Dermis blood vessel endothelial cell (primary cell): ENCODE results near the gene NKX1-2. TPM values are rescaled to one million over a fixed set of nuclear protein-coding genes. Genes with fewer than 3 reads are reported as not detected.
"Not testable (repeated sequence)": the region's sequence is repeated elsewhere in the genome, so short reads cannot be mapped to it uniquely, and the experiment has no call there.

Experiments used
- DNase-seq: peaks from one replicate; pipeline ENCODE4 v3.0.0; 2010
- total RNA-seq: library from RNA; depleted of rRNA; stranded (reverse); fragments of >200 nt; gene quantifications from 2 replicates; pipeline ENCODE4 v1.2.3, GENCODE V29; 2014

Gene NKX1-2
- total RNA-seq, 1 donor from 2014 or later = not detected

DNA sequence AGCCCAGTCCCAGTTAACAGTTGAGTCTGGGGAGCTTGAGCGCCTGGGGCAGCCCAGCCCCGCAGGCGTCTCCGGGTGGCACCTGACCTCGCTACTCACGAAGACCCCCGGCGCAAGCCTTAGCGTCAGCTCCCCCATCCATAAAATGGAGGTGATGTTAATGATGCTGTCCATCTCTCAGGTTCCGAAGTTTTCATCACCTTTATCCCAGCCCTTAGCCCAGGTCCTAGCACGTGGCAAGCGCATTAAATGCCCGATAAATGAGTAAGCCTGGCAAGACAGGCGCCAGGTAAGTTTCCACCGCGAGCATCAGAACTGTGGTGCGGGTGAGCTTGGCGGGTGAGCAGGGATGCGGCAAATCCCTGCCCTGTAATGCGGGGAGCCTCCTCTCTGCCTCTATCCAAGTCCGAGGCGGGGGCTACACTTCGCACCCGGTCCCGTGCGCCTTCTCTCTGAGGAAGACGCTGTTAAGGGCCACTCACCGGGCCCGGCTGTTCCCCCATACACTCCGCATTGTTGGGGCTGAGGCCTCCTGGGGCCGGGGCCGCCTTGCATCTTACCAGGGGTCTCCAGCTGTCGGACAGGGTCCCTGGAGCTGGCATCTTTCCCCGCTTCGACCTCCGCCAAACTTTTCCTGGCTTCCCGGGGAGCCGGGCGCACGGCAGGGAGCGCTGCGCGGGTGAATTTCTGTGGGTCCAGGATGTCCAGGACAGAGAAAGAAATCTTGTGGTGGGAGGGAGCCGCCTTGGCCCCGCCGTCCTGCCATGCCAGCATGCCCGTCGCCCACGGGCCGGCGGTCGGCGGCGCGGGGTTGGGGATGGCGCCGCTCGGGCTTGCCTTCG is 444 bp downstream of the NKX1-2 start:
- DNase-seq = no peak

DNA sequence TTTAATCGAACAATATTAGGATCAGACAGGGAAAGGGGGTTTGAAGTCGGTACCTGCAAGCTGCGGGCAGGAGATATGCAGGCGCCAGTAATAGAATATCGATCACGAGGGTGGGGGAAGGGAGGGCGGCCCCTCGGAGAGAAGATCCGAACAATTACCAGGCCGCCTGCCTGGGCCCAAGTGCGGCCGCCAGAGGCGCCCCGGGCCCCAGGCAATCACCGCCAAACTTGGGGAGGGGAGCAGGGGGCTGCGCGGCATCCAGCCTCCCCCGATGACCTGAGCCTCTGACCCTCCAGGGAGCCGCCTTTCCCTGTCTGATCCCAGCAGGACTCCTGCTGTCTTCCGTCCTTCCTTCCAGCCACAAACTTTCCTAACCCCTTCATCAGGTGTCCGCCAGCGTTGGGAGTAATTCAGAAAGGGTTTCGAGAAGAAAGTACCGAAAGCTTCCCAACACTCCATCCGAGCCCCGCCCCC is 1.1 kb downstream of the NKX1-2 start:
- no peak for DNase-seq

DNA sequence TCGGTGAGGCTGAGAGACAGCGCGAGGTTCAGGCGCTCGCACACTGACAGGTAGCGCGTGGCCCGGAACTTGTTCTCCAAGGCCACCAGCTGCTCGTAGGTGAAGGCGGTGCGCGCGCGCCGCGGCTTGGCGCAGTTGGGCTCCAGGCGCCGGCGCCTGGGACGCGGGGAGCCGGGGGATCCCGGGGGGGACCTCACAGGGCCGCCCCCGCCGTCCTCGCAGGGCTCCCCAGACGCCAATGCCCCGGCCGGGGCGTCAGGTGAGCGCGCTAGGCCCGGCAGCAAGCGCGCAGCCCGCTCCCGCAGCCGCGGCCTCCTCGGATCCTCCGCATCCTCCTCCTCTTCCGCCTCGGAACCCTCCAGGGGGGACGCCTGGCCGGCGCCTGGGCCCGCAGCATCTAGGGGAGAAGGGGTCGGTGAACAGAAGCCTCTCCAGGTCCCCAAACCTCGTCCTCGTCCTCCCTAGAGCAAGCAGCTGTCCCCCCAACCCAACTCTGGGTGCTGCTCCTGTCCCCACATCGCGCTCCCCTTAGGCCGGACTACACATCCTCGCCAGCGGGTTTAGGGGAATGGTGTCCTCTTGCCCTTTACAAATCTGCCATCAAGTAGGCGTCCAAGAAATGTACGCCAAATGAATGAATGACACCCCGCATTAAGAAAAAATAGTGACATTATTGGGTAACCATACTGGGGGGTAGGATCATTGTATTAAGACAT is 1.9 kb downstream of the NKX1-2 start:
- DNase-seq = no peak

DNA sequence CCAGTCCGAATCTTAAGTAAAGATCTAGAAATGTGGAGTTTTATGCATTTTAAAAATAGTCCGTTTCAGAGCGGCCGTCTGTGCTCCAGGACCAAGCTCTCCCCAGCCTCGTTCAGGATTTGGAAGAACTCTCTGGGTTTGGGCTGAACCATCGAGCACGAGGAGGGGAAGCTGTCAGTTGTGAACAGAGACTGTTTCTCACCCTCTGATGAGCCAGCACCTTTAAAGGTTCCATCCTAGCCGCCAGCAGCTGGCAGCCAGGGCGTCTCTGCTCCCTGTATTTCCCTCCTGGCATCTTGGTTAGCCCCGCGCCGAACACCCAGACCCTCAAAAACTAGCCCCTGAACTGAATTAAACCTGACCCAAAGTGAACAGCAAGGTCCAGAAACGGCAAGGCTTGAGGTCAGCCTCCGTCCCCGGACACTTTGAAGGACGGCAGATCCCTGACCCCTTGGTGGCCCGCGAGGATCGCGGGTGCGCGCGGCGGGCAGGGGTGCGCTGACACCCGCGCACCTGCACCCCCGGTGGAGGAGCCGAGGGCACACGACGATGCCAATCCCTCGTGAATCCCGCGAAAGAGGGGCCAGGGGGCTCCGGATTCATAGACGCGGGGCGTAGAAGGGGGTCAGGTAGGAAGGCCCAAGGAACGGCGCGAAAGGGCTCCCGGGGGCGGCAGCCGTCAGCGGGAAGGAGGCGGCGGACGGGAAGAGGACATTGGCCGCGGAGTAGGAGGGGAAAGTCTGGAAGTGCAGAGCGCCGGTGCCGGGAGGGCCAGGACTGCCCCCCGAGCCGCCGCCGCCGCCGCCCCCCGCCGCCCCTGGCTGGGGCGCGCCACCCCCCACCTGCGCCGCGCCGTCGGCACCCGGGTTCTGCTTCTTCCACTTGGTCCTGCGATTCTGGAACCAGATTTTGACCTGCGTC is 2.7 kb downstream of the NKX1-2 start:
- no peak for DNase-seq

DNA sequence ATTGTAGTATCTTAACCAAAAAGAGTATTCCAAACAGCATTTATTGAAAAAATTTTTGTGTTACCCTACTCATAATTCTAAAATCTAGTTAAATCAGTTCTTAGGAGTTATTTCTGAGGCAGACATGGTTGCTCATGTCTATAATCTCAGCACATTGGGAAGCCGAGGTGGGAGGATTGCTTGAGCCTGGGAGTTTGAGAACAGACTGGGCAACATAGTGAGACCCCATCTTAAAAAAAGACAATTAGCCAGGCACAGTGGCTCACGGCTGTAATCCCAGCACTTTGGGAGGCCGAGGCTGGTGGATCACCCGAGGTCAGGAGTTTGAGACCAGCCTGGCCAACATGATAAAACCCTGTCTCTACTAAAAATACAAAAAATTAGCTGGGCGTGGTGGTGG is 8.1 kb downstream of the NKX1-2 start:
- not testable (repeated sequence) for DNase-seq

DNA sequence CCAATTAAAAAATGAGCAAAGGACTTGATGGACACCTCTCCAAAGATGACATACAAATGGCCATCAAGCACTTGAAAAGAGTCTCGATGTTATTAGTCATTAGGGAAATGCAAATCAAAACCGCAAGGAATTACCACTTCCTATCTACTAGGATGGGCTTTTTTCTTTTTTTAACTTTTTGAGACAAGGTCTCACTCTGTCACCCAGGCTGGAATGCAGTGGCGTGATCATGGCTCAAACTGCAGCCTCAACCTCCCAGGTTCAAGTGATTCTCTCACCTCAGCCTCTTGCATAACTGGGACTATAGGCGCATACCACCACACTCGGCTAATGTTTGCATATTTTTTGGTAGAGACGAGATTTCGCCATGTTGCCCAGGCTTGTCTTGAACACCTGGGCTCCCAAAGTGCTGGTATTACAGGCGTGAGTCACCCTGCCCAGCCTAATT is 13.6 kb downstream of the NKX1-2 start:
- DNase-seq = no peak

DNA sequence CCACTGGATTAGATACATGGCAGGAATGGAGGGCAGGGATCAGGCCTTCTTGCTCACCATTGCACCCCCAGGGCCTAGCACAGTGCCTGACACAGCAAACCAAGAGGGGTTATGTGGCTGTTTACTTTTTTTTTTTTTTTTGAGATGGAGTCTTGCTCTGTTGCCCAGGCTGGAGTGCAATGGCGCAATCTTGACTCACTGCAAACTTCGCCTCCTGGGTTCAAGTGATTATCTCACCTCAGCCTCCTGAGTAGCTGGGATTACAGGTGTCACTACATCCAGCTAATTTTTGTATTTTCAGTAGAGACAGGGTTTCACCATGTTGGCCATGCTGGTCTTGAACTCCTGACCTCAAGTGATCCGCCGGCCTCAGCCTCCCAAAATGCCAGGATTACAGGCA is 14.2 kb downstream of the NKX1-2 start:
- DNase-seq = not testable (repeated sequence)

DNA sequence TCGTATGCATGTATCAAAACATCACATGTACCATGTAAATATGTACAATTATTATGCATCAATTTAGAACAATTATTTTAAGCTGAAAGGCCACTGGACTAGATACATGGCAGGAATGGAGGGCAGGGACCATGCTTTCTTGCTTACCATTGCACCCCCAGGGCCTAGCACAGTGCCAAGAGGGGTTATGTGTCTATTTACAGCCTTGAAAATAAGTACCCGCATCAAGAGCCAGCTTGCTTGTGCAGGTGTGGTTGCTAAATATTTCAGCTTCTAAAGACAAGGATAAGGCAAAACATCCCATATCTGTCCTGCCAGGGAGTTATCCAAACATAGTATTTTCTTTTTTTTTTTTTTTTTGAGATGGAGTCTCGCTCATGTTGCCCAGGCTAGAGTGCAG is 16.4 kb downstream of the NKX1-2 start:
- no peak for DNase-seq

DNA sequence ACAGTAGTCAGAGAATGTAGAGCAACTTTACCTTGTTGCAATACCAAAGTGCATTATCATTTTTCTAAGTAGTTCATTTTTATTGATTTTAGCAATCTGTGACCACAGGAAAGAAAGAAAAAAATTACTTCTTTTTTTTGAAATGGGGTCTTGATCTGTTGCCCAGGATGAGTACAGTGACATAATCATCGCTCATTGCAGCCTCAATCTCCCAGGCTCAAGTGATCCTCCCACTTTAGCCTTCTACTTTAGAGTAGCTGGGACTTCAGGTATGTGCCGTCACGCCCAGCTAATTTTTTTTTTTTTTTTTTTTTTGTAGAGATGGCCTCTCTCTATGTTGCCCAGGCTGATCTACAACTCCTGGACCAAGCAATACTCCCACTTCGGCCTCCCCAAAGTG is 19.8 kb downstream of the NKX1-2 start:
- no peak for DNase-seq

DNA sequence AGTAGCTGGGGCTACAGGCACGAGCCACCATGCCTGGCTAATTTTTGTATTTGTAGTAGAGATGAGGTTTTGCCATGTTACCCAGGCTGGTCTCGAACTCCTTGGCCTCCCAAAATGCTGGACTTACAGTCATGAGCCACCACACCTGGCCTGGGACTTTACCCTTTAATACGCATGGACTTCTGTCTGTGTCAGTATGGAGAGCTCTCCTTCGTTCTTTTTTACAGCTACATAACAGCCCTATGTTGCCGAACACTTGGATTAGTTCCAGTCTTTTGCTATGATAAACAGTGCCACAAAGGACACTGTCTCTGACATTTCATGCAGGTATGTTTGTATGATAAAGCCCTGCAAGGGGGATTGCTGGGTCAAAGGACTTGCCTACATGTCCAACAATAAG is 20.3 kb downstream of the NKX1-2 start:
- DNase-seq = no peak

DNA sequence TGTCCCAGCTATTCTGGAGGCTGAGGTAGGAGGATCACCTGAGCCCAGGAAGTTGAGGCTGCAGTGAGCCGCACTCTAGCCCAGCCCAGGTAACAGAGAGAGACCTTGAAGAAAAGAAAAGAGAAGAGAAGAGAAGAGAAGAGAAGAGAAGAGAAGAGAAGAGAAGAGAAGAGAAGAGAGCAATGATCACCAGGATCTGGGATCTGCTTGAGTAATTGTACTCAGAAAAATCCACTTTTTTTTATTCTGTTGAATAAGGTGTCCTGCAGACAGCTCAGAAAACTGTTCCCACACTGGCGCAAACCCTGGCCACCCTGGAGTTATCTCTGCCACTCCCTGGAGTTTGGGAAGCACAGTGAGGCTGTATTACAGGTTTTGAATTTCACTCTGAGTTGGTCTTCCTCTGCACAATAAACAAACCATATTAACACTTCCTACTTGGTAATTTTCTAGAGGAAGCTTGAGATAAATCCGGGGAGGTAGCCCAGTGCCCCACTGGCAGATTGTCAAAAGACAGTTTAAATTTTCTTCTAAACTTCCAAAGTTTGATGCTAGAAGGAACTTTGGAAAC is 21.5 kb downstream of the NKX1-2 start:
- DNase-seq = no peak

DNA sequence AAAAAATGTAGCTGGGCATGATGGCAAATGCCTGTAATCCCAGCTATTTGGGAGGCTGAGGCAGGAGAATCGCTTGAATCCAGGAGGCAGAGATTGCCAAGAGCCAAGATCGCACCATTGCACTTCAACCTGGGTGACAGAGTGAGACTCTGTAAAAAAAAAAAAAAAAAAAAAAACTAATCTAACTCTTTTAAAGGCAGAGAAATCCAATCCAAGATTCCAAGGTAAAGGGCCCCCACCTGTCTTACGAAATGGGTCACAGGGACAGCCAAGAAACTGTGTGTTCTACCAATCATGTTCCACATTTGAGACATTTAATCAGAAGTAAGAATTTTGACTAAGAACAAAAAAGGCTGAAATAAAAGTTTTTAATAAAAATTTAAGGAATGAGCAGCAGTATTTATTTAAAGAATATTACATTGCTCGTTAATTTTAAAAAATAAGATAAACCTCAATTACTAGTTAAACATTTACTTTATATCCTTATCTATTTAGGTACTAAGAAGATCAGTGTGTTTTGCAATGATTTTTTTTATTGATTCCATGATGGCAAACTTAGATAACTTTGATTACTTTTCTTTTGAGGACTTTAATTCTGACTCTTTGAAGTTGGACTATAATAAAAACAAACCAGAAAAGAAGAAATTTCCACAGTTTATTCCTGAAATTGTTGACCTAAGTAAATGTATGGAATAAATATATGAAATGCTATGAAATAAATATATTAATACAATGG is 24.4 kb downstream of the NKX1-2 start:
- no peak for DNase-seq

DNA sequence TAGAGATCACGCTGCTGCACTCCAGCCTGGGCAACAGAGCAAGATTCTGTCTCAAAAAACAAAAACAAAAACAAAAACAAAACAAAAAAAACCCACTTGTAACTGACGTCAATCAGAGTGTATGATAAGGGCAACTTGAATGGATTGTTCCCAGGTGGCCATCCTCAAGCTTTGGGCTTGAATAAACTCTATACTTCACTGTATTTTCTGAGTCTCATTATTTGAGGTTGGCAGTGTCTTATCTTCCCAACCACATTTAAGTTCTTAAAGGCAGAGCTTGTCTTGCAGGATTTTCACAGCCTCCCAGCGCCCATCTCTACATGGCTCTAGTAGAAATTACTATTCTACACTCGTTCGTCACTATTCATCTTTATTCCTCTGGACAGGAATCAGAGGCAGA is 26.0 kb downstream of the NKX1-2 start:
- no peak for DNase-seq

DNA sequence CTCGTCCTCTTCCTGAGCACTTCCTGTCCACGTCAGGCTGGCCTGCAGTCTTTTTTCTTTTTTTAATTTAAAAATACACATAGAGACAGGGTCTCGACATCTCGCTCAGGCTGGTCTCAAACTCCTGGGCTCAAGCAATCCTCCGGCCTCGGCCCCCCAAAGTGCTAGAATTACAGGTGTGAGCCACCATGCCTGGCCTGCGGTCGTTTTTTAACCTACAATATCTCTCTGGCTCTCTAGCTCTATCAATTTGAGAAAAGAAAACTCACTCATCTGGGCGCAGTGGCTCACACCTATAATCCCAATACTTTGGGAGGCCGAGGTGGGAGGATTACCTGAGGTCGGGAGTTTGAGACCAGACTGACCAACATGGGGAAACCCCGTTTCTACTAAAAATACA is 27.1 kb downstream of the NKX1-2 start:
- DNase-seq = no peak

DNA sequence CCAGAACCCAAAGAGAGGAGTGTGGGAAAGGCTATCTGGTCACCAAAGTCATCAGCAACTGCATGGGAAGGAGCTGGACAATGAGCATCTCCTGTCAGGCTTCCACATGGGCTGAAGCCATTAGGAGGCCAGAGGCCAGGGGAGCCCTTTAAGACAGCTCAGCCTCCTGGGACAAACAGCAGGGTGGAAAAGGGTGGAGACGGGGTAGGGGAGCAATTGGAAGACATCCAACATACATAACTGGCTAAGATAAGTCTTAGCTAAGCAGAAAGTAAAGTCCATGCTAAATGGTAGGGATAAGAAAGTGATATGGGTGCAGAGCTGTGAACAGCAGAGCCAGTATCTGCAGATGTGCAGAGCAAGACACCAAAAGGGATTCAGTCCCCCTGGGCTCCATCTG is 29.6 kb downstream of the NKX1-2 start:
- DNase-seq = no peak

DNA sequence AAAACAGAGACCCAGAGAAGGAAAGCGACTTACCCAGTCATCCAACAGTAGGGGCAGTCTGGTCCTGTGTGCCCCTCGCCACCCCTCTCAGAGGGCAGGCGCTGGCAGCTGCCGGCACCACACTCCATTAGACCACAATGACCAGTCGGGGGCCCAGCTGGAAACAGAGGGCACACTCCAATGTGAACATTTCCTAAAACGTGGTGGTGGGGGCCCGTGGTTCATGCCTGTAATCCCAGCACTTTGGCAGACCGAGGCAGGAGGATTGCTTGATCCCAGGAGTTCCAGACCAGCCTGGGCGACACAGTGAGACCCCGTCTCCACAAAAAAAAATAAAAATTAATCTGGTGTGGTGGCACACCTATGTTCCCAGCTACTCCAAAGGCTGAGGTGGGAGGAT is 30.2 kb downstream of the NKX1-2 start:
- no peak for DNase-seq

DNA sequence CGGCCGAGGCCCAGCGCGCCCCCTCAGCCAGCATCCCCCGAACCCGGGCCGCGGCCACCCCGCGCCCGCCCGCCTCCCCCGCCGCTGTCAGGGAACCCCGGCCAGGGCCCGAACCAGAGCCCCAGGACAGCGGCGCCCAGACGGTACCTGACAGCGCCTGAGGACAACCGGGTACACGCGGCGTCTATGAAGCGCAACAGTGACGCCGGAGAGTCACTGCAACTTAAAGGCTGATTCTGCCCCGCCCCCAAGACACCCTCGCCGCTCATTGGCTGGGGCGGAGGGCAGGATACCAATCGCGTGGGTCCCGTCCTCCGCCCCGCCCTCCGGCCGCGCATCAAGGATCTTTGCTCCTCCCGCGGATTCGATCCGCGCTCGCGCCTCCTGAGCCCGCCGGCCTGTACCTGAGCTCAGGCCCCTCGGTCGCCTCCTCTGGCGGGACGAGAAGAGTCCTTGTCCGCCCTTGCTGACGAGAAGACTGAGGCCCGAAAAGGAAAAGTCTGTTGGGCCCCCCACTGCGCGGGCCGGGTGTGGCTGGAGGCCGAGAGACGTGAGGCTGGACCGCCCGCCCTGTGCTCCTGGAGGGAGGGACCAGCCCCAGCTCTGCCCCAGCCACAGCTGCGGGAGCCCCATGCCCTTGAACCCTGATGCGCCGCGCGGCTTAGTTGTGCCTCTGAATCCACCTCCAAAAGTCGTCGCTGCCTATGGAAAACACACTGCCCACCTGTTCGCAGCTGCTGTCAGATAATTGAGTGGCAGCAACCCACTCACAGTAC is 30.9 kb downstream of the NKX1-2 start, which contains the start of gene OAT:
Gene OAT, minus strand, starts transcription at position 198 of the 776 bp plus-strand sequence. CDS start 6,752 bp downstream, outside the sequence.
- DNase-seq = peak; percentile 97

DNA sequence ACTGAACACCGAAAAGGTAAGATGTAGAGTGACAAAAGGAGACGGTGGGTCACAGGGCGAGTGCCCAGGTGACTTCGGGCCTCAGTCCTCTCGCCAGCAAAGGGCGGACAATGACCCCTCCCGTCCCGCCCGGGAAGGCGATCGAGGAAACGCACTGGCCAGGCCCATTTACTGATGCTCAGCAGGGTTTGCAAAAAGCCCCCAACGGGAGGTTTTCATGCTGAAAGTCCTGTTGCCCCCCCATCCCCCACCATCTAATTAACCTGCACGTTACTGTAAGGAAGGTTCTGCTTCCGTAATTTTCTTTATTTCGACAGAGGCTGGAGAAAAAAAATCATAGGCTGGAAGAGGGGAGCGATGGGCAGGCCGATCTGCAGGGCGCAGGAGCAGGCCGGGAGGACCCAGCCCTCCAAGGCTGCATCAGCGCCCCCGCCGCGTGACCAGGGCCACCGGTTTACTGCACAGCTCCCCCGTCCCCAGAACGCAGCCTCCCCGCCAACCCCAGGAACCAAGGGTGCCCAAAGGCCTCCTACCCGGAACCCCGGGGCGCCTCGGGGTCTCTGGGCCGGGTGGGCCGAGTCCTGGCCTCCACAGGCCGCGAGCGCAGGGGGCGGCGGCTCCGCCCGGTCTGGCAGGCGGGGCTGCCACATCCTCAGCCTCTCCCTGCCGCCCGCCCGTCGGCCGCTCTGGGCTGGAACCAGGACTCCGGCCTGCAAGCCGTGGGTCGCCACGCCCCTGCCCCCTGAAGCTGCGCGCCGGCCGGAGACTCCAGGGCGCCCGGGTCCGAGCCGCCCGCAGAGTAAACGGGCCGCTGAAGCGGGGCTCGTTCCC is 31.7 kb downstream of the NKX1-2 start:
- DNase-seq = peak; percentile 67

DNA sequence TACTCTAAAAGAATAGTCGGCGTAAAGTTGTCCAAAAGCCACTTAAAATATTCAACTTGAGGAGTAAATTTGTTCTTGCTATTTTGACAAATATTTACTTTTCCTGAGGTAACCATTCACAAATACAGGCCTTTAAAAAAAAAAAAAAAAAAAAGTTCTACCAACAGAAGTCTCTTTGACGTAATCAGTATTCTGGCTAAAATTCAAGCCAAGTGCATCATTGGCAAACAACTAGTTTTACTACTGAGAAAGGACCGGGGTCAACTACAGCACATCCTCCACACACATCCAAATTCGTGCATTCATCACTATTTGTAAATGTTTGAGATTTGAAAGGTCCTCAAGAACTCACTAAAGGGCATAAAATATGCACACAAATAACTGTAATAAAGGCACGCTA is 33.1 kb downstream of the NKX1-2 start:
- DNase-seq = no peak

DNA sequence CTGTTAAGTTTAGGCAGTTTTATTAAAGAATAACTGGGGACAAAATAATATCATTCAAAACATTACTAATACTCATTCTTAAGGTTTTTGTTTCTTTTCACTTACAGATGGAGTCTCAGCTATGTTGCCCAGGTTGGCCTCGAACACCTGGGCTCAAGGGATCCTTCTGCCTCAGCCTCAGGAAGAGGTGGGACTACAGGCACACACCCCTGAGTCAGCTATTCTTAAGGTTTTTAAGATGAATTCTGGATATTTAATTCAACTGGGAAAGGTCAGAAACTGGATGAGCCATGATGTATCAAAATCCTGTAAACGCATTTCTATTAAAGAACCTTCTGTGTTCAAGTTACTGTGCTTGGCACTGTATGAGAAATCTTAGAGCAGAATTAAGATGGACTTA is 34.6 kb downstream of the NKX1-2 start:
- no peak for DNase-seq
